Measurements from ENCODE around the gene EIF1AY.
"Not testable (repeated sequence)": the region's sequence is repeated elsewhere in the genome, so short reads cannot be mapped to it uniquely, and the experiment has no call there.

EIF1AY gene

GRCh38 chrY:20549289-20549688 lies 26.3 kb upstream of the EIF1AY start:
- no peak for TF ChIP-seq CTCF (IDR thresholded peaks at IDR 0.05; ENCODE audit: control insufficient read depth, insufficient read depth, low read depth, low read length, missing control alignments)
- no peak overlapping the region for H3K4me3 ChIP-seq (ENCODE audit: control insufficient read depth, low read depth, low read length)
- DNase-seq (ENCODE audit: low read depth) = no peak

GRCh38 chrY:20551840-20552239 lies 23.7 kb upstream of the EIF1AY start:
- no peak for TF ChIP-seq CTCF (IDR thresholded peaks at IDR 0.05; ENCODE audit: control insufficient read depth, insufficient read depth, low read depth, low read length, missing control alignments)
- DNase-seq (ENCODE audit: low read depth) = no peak
- H3K4me3 ChIP-seq (ENCODE audit: control insufficient read depth, low read depth, low read length) = no peak overlapping the region

DNA sequence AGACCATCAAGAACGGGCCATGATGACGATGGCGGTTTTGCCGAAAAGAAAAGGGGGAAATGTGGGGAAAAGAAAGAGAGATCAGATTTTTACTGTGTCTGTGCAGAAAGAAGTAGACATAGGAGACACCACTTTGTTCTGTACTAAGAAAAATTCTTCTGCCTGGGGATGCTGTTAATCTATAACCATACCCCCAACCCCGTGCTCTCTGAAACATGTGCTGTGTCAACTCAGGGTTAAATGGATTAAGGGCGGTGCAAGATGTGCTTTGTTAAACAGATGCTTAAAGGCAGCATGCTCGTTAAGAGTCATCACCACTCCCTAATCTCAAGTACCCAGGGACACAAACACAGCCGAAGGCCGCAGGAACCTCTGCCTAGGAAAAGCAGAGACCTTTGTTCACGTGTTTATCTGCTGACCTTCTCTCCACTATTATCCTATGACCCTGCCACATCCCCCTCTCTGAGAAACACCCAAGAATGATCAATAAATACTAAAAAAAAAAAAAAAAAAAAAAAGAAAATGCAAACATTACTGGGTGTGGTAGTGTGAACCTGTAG lies 22.7 kb upstream of the EIF1AY start:
- not testable (repeated sequence) for DNase-seq (ENCODE audit: low read depth); H3K4me3 ChIP-seq (ENCODE audit: control insufficient read depth, low read depth, low read length)

- TF ChIP-seq CTCF (IDR thresholded peaks at IDR 0.05; ENCODE audit: control insufficient read depth, insufficient read depth, low read depth, low read length, missing control alignments) = no peak
- DNase-seq (ENCODE audit: low read depth) = no peak
- no peak overlapping the region for H3K4me3 ChIP-seq (ENCODE audit: control insufficient read depth, low read depth, low read length)
Observed at GRCh38 chrY:20555820-20556219, 19.8 kb upstream of the EIF1AY start.

DNA sequence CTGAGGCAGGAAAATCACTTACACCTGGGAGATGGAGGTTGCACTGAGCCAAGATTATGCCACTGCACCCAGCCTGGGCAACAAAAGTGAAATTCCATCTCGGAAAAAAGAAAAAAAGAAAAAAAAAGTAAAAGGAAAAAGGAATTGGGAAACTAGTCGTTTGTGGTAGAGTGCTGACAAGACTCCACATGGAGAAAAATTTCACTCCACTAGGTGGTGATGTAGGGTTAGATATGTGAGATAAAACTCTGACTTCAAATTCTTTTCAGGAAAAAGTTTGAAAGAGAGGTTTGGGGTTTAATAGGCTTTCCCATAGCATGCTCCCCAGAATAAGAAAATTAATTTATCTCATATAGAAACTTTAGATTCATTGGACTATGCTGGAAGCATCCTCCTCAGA lies 16.9 kb upstream of the EIF1AY start:
- no peak overlapping the region for H3K4me3 ChIP-seq (ENCODE audit: control insufficient read depth, low read depth, low read length)
- no peak for TF ChIP-seq CTCF (IDR thresholded peaks at IDR 0.05; ENCODE audit: control insufficient read depth, insufficient read depth, low read depth, low read length, missing control alignments)
- no peak for DNase-seq (ENCODE audit: low read depth)

DNA sequence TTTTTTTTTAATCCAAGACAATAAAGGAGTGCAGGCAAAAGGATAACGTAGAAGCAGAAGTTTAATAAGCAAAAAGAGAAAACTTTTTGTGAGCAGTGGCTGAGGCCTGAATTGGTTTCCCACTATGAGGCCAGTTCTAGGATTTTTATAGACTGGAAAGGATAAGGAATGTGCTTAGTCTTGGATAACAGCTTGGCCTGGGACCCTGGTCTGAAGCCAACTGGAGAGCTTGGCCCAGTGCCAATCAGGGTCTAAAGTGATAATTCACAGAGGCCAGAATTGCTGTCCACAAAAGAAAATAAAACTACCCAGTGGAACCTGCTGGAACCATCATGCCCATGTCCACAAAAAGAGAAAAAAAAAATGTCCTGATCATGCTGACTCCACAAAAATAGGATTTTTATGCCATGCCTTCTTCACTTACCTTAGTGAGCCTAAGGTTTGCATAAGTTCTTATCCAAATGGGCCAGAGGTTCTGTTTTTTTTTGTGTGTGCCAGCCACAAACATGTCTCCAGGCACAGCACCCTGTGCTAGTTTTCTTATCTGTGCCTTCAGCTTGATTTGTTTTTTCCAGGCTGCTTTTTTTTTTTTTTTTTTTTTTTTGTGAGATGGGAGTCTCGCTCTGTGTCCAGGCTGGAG lies 15.6 kb upstream of the EIF1AY start:
- DNase-seq (ENCODE audit: low read depth) = no peak
- H3K4me3 ChIP-seq (ENCODE audit: control insufficient read depth, low read depth, low read length) = no peak overlapping the region
- no peak for TF ChIP-seq CTCF (IDR thresholded peaks at IDR 0.05; ENCODE audit: control insufficient read depth, insufficient read depth, low read depth, low read length, missing control alignments)

GRCh38 chrY:20571306-20571705 lies 4.3 kb upstream of the EIF1AY start:
- DNase-seq (ENCODE audit: low read depth) = no peak
- TF ChIP-seq CTCF (IDR thresholded peaks at IDR 0.05; ENCODE audit: control insufficient read depth, insufficient read depth, low read depth, low read length, missing control alignments) = no peak
- no peak overlapping the region for H3K4me3 ChIP-seq (ENCODE audit: control insufficient read depth, low read depth, low read length)

All from AG09309 (cell line).